ENCODE data around the gene GIPC3. TPM values are rescaled to one million over a fixed set of nuclear protein-coding genes. Genes with fewer than 3 reads are reported as not detected.

The GIPC3 gene
- total and polyA plus RNA-seq, 4 donors = 0.23 to 0.95 (median 0.25) TPM

DNA sequence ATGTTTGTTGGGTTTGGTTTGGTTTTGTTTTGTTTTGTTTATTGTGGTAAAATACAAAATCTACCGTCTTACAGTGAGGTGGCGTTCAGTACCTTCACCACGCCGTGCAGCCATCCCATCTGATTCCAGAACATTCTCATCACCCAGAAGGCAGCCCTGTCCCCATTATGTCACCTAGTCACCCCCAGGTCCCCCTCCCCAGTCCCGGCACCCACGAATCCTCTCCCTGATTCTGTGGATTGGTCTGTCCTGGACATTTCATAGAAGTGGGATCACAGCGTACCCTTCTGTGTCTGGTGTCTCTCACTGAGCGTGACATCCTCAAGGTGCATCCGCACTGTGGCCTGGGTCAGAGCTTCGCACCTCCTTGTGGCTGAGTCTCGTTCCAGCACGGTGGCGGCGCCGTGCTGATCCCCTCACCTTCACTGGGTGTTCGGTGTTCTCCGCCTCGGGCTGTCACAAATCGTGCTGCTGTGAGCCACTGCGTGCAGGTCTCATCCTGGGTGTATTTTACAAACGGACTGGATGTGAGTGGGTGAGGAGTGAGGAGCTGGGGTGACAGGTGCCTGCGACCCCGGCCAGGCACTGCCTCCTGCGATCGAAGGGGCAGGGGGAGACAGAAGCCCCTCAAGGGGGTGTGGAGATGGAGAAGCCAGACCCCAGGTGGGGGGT is 46.9 kb upstream of the GIPC3 start:
- Histone ChIP-seq H3K9ac (ENCODE audit: low read depth in 1 of 2, low read length in 2 of 2) (no peak overlapping the region), H3K27ac (ENCODE audit: low read depth in 1 of 2, low read length in 2 of 2) (no peak overlapping the region), H3K4me3 (ENCODE audit: low read depth in 1 of 3, low read length in 3 of 3) (no peak overlapping the region), H3K27me3 (ENCODE audit: control insufficient read depth in 4 of 4, insufficient read depth in 4 of 4, low read length in 3 of 4) (no peaks in the 10 kb centered on the region), H3K36me3 (ENCODE audit: control insufficient read depth in 4 of 4, insufficient read depth in 3 of 4, low read depth in 1 of 4, low read length in 3 of 4) (peaks cover 4 to 34% (median 11%) of the 10 kb centered on the region in 4 donors), H3K4me1 (ENCODE audit: control insufficient read depth in 4 of 4, insufficient read depth in 4 of 4, low read length in 3 of 4) (no peaks in the 10 kb centered on the region), H3K9me3 (ENCODE audit: control insufficient read depth in 4 of 4, low read length in 3 of 4) (no peaks in the 10 kb centered on the region)
- no peak for DNase-seq (ENCODE audit: low spot score)
- WGBS = 87% methylated on average over 25 of the region's 25 CpGs
- no peak for TF ChIP-seq JUND (IDR thresholded peaks at IDR 0.05)
- TF ChIP-seq, protein P1, sequence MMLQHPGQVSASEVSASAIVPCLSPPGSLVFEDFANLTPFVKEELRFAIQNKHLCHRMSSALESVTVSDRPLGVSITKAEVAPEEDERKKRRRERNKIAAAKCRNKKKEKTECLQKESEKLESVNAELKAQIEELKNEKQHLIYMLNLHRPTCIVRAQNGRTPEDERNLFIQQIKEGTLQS (IDR thresholded peaks at IDR 0.05) = no peak
- no peak for TF ChIP-seq FOXA2 (IDR thresholded peaks at IDR 0.05)
- no peak for TF ChIP-seq YY1 (IDR thresholded peaks at IDR 0.05)
- TF ChIP-seq NR2F2 (IDR thresholded peaks at IDR 0.05) = no peak
- no peak for TF ChIP-seq TAF1 (conservative IDR thresholded peaks at IDR 0.05)
- TF ChIP-seq HNF4G (IDR thresholded peaks at IDR 0.05) = no peak
- TF ChIP-seq, protein P2, sequence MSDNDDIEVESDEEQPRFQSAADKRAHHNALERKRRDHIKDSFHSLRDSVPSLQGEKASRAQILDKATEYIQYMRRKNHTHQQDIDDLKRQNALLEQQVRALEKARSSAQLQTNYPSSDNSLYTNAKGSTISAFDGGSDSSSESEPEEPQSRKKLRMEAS (IDR thresholded peaks at IDR 0.05) = no peak
- TF ChIP-seq, protein P3, sequence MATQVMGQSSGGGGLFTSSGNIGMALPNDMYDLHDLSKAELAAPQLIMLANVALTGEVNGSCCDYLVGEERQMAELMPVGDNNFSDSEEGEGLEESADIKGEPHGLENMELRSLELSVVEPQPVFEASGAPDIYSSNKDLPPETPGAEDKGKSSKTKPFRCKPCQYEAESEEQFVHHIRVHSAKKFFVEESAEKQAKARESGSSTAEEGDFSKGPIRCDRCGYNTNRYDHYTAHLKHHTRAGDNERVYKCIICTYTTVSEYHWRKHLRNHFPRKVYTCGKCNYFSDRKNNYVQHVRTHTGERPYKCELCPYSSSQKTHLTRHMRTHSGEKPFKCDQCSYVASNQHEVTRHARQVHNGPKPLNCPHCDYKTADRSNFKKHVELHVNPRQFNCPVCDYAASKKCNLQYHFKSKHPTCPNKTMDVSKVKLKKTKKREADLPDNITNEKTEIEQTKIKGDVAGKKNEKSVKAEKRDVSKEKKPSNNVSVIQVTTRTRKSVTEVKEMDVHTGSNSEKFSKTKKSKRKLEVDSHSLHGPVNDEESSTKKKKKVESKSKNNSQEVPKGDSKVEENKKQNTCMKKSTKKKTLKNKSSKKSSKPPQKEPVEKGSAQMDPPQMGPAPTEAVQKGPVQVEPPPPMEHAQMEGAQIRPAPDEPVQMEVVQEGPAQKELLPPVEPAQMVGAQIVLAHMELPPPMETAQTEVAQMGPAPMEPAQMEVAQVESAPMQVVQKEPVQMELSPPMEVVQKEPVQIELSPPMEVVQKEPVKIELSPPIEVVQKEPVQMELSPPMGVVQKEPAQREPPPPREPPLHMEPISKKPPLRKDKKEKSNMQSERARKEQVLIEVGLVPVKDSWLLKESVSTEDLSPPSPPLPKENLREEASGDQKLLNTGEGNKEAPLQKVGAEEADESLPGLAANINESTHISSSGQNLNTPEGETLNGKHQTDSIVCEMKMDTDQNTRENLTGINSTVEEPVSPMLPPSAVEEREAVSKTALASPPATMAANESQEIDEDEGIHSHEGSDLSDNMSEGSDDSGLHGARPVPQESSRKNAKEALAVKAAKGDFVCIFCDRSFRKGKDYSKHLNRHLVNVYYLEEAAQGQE (IDR thresholded peaks at IDR 0.05) = no peak
- no peak for TF ChIP-seq RXRA (IDR thresholded peaks at IDR 0.05)
- TF ChIP-seq, protein P4, sequence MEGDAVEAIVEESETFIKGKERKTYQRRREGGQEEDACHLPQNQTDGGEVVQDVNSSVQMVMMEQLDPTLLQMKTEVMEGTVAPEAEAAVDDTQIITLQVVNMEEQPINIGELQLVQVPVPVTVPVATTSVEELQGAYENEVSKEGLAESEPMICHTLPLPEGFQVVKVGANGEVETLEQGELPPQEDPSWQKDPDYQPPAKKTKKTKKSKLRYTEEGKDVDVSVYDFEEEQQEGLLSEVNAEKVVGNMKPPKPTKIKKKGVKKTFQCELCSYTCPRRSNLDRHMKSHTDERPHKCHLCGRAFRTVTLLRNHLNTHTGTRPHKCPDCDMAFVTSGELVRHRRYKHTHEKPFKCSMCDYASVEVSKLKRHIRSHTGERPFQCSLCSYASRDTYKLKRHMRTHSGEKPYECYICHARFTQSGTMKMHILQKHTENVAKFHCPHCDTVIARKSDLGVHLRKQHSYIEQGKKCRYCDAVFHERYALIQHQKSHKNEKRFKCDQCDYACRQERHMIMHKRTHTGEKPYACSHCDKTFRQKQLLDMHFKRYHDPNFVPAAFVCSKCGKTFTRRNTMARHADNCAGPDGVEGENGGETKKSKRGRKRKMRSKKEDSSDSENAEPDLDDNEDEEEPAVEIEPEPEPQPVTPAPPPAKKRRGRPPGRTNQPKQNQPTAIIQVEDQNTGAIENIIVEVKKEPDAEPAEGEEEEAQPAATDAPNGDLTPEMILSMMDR (IDR thresholded peaks at IDR 0.05; ENCODE audit: low read depth, low read length, missing input control) = no peak
- no peak for TF ChIP-seq HNF4A (conservative IDR thresholded peaks at IDR 0.05)
- no peak for TF ChIP-seq SP1 (IDR thresholded peaks at IDR 0.05)
- TF ChIP-seq FOXA1 (IDR thresholded peaks at IDR 0.05) = no peak
- TF ChIP-seq RAD21 (IDR thresholded peaks at IDR 0.05) = no peak

DNA sequence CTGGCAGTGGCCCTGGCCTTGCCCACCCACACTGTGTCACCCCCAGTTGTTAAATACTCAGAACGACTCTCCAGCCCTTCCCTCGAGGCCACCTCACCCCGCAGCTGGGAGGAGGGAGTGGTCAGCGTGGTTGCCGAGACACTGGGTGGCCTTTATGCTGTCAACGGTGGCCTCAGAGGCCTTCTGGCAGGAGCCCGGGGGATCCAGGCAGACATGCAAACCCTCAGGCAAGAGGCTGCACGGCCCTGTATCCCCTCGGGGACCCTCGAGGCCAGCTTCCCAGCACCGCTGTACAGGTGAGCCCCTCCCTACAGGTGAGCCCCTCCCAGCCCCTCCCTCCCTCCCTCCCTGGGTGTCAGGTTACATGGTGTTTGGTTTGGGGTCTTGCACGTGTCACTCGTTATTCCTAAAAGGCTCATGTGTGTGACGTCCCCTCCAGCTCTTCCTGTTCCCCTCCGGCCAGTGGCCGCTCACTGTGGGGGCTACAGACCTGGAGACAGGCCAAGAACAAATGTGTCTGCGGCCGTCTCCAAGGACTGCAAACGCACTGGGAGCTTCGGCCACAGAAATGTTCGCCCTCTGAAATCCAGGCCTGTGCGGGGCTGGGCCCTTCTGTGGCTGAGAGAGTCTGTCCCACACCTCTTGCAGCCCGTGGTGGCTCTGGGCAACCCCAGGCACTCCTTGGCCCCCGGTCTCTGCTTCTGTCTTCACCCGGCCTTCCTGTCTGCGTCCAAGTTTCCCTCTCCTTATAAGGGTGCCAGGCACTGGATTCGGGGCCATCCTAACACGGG is 46.1 kb upstream of the GIPC3 start, which contains the start of gene TEKTIP1:
TEKTIP1 (plus strand) TSS at position 210 of the 791 bp plus-strand sequence; CDS start at position 214, 4 bp downstream.
- no peak within 1 kb of the TSS for H3K27ac ChIP-seq (ENCODE audit: low read depth in 1 of 2, low read length in 2 of 2)
- H3K36me3 ChIP-seq (ENCODE audit: control insufficient read depth in 4 of 4, insufficient read depth in 3 of 4, low read depth in 1 of 4, low read length in 3 of 4) = peaks cover 4 to 29% (median 9%) of the 10 kb centered on the region in 4 donors
- H3K4me3 ChIP-seq (ENCODE audit: low read depth in 1 of 3, low read length in 3 of 3) = no peak within 1 kb of the TSS
- H3K4me1 ChIP-seq (ENCODE audit: control insufficient read depth in 4 of 4, insufficient read depth in 4 of 4, low read length in 3 of 4) = no peaks in the 10 kb centered on the region
- DNase-seq (ENCODE audit: low spot score) = no peak
- no peaks in the 10 kb centered on the region for H3K9me3 ChIP-seq (ENCODE audit: control insufficient read depth in 4 of 4, low read length in 3 of 4)
- no peak within 1 kb of the TSS for H3K9ac ChIP-seq (ENCODE audit: low read depth in 1 of 2, low read length in 2 of 2)
- H3K27me3 ChIP-seq (ENCODE audit: control insufficient read depth in 4 of 4, insufficient read depth in 4 of 4, low read length in 3 of 4) = no peaks in the 10 kb centered on the region
- WGBS = 77% methylated on average over 28 of the region's 28 CpGs
- no peak for TF ChIP-seq GABPA (IDR thresholded peaks at IDR 0.05 in 1 of 2, conservative IDR thresholded peaks at IDR 0.05 in 1 of 2)
- no peak for TF ChIP-seq SP1 (IDR thresholded peaks at IDR 0.05)
- TF ChIP-seq, protein P4 (IDR thresholded peaks at IDR 0.05; ENCODE audit: low read depth, low read length, missing input control) = no peak
- no peak for TF ChIP-seq HNF4A (conservative IDR thresholded peaks at IDR 0.05)
- no peak for TF ChIP-seq HNF4G (IDR thresholded peaks at IDR 0.05)
- no peak for TF ChIP-seq EGR1 (IDR thresholded peaks at IDR 0.05; ENCODE audit: low read depth in 2 of 2)
- TF ChIP-seq, protein P2 (IDR thresholded peaks at IDR 0.05) = no peak
- TF ChIP-seq RAD21 (IDR thresholded peaks at IDR 0.05) = no peak
- TF ChIP-seq FOXA2 (IDR thresholded peaks at IDR 0.05) = no peak
- no peak for TF ChIP-seq NR2F2 (IDR thresholded peaks at IDR 0.05)
- TF ChIP-seq JUND (IDR thresholded peaks at IDR 0.05) = no peak
- TF ChIP-seq, protein P1 (IDR thresholded peaks at IDR 0.05) = no peak
